ENCODE data around the gene CPSF7. TPM values are rescaled to one million over a fixed set of nuclear protein-coding genes. Genes with fewer than 3 reads are reported as not detected.

CPSF7 gene
- total and polyA plus RNA-seq, 5 donors = 26.0 to 49.2 (median 42.2) TPM

DNA sequence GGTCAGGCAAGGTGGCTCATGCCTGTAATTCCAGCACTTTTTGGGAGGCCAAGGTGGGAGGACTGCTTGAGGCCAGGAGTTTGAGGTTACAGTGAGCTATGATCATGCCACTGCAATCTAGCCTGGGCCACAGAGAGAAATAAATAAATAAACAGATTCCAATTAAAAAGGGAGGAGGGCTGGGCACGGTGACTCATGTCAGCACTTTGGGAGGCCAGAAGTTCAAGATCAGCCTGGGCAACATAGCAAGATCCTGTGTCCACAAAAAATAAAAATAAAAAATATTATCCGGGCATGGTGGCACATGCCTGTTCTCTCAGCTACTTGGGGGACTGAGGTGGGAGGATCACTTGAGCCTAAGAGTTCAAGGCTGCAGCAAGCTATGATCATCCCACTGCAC is 75.6 kb downstream of the CPSF7 start:
- intact Hi-C loops (cut with DNase I) = no loop called here
- no peaks in the 10 kb centered on the region for H3K27me3 ChIP-seq (ENCODE audit: control insufficient read depth, insufficient read depth)
- H3K4me3 ChIP-seq (ENCODE audit: low read length) = no peak overlapping the region
- no peaks in the 10 kb centered on the region for H3K9me3 ChIP-seq (ENCODE audit: control insufficient read depth, low read length)
- ATAC-seq = no peak
- no peak for DNase-seq
- WGBS = 88% methylated on average over 2 of the region's 2 CpGs
- H3K4me1 ChIP-seq (ENCODE audit: control insufficient read depth, insufficient read depth, low read length) = no peaks in the 10 kb centered on the region
- no peak overlapping the region for H3K27ac ChIP-seq (ENCODE audit: low read length)

DNA sequence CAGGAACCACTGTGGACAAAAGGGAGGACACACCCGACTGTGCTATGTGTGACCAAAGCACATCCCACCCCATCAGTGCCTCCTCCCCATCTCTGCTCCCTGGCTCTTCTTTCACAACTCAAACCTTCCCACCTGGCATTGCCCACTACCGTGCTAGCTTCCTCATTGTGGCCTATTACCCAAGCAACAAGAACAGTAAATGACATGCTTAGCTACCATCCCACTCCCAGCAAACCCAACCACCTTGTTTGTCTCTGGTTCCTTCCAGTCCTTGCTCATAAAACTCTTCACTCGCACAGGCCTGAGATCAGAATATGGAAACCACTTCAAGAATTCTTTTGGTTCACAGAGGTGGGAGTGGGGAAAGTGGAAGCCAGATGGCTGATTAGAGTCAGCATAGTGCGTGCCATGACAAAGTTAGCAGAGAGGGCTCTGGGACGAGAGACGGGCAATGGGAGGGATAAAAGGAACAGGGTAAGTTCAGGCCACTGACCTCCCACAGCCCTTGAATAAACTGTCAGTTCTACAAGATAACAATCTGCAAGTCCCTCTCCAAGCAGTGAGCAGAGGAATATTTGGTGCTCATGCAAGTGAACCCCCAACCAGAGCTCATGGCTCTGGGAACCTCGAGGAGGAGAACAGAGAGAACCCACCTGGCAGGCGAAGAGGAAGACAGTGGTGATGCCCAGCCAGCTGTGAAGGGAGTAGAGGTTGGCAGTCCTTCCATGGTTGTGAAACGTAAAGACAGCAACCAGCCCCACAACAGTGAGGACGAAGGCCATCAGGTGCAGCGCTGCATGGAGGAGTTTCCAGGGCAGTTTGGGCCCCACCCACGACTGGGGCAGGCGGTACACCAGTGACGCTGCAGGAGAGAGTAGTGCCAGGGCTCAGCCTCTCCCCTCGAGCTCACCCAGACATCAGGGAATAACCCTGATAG is 76.4 kb downstream of the CPSF7 start:
- H3K4me1 ChIP-seq (ENCODE audit: control insufficient read depth, insufficient read depth, low read length) = no peaks in the 10 kb centered on the region
- no peak for DNase-seq
- intact Hi-C loops (cut with DNase I) = no loop called here
- ATAC-seq = peak in 1 of 2 donors; percentile 40
- 88% methylated on average over 15 of the region's 15 CpGs for WGBS
- no peak overlapping the region for H3K27ac ChIP-seq (ENCODE audit: low read length)
- H3K9me3 ChIP-seq (ENCODE audit: control insufficient read depth, low read length) = no peaks in the 10 kb centered on the region
- no peaks in the 10 kb centered on the region for H3K27me3 ChIP-seq (ENCODE audit: control insufficient read depth, insufficient read depth)
- H3K4me3 ChIP-seq (ENCODE audit: low read length) = no peak overlapping the region

Other genes starting within 250 kb of the CPSF7 start
- gene PGA3, start 226.5 kb downstream of the CPSF7 start, total RNA-seq = 1 to 10 TPM in 3 of 4 donors, under 1 TPM in 1; 0.59 to 2.5 (median 1.6) TPM
- gene PGA3, start 226.5 kb downstream of the CPSF7 start, polyA plus RNA-seq = 1.7 TPM
- 1 to 10 TPM in 2 of 4 donors, under 1 TPM in 2; 0.71 to 7.4 (median 2.8) TPM for gene PGA4, start 207.6 kb downstream of the CPSF7 start, total RNA-seq
- gene PGA4, start 207.6 kb downstream of the CPSF7 start, polyA plus RNA-seq = 4.1 TPM
- 1 to 10 TPM in 2 of 4 donors, under 1 TPM in 2; 0.54 to 3.4 (median 0.81) TPM for gene PGA5, start 188.8 kb downstream of the CPSF7 start, total RNA-seq
- gene PGA5, start 188.8 kb downstream of the CPSF7 start, polyA plus RNA-seq = 3.6 TPM
- gene VWCE, start 134.7 kb downstream of the CPSF7 start, total RNA-seq = 1 to 10 TPM in 3 of 4 donors, under 1 TPM in 1; 0.97 to 2.2 (median 1.3) TPM
- gene VWCE, start 134.7 kb downstream of the CPSF7 start, polyA plus RNA-seq = 0.70 TPM
- gene DDB1, start 96.9 kb downstream of the CPSF7 start, total RNA-seq = 100 to 1,000 TPM; 126 to 132 (median 130) TPM
- gene DDB1, start 96.9 kb downstream of the CPSF7 start, polyA plus RNA-seq = 103 TPM
- gene TKFC, start 96.7 kb downstream of the CPSF7 start, total RNA-seq = 10 to 100 TPM; 12.7 to 19.0 (median 16.7) TPM
- 15.7 TPM for gene TKFC, start 96.7 kb downstream of the CPSF7 start, polyA plus RNA-seq
- 10 to 100 TPM; 15.0 to 18.5 (median 17.9) TPM for gene CYB561A3, start 68.1 kb downstream of the CPSF7 start, total RNA-seq
- gene CYB561A3, start 68.1 kb downstream of the CPSF7 start, polyA plus RNA-seq = 11.6 TPM
- 10 to 100 TPM; 24.0 to 27.4 (median 26.9) TPM for gene TMEM138, start 67.6 kb downstream of the CPSF7 start, total RNA-seq
- gene TMEM138, start 67.6 kb downstream of the CPSF7 start, polyA plus RNA-seq = 23.9 TPM
- 1 to 10 TPM; 4.6 to 7.5 (median 5.4) TPM for gene TMEM216, start 37.4 kb downstream of the CPSF7 start, total RNA-seq
- gene TMEM216, start 37.4 kb downstream of the CPSF7 start, polyA plus RNA-seq = 6.8 TPM
- gene SDHAF2, start 149 bp upstream of the CPSF7 start, total RNA-seq = 10 to 100 TPM; 32.9 to 41.2 (median 33.3) TPM
- gene SDHAF2, start 149 bp upstream of the CPSF7 start, polyA plus RNA-seq = 57.8 TPM
- under 1 TPM; 0.09 to 0.86 (median 0.68) TPM for gene LRRC10B, start 78.8 kb upstream of the CPSF7 start, total RNA-seq
- 0.57 TPM for gene LRRC10B, start 78.8 kb upstream of the CPSF7 start, polyA plus RNA-seq
- 10 to 100 TPM; 17.4 to 48.3 (median 43.5) TPM for gene SYT7, start 151.1 kb upstream of the CPSF7 start, total RNA-seq
- 36.2 TPM for gene SYT7, start 151.1 kb upstream of the CPSF7 start, polyA plus RNA-seq

Measured in right cardiac atrium (tissue), 5 donors.